NT2/D1 (cell line): ENCODE results near the gene CEP72.

Source experiments
- SUZ12 ChIP-seq: IDR thresholded peaks from 2 replicates; pipeline ENCODE4 v1.6.1; 2011; ENCODE audit not compliant: insufficient read length, insufficient read depth; ENCODE audit errors: extremely low read depth
- YY1 ChIP-seq: IDR thresholded peaks from 2 replicates; pipeline ENCODE4 v1.6.1; 2011; ENCODE audit not compliant: insufficient read length, insufficient read depth
- ZNF274 ChIP-seq: IDR thresholded peaks from 2 replicates; pipeline ENCODE4 v1.6.1; 2011; ENCODE audit warnings: mild to moderate bottlenecking, low read depth, low read length

DNA sequence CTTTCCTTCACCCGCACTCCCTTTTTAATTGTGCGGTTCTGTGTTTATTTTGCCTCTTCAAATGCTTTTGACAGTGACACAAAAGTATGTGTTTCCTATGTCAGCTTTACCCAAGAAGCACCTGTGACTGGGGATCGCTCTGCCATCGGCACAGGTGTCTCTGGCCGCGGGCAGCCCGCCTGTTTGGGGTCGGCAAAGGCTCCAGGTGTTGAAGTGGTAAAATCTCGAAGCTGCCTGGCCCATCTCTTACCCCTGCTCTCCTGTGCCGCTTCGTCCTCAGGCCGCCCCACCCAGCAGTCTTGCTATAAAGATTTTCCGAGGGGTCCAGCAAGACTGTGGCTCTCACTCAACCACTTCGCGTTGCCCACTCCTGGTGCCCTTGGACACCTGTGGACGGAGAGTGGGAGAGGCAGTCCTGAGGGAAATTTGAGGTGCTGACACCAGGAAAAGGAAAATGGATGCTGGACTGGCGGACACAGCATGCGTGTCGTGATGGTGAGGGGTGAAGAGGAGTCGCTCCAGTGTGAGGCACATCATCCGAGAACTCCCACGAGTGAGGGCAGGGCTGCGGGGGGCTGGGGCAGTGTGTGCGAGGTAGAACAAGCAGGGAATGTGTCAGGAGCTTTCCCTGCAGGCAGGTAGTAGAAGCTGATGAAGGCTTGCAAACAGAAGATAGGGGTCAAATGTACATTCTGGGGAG, 29.1 kb upstream of the CEP72 start:
- TF ChIP-seq YY1 (no peak), ZNF274 (no peak), SUZ12 (no peak)
